K562 (cell line): Measurements from ENCODE around the gene ZNF787. TPM values are rescaled to one million over a fixed set of nuclear protein-coding genes. Genes with fewer than 3 reads are reported as not detected.

Experiments used
- ATAC-seq: fragments of 200-7000 bp; cut with Tn5 transposase; 3 replicates; pipeline ENCODE4 v1.9.1; 2020; ENCODE audit warnings: moderate library complexity
- BruUV-seq: library from RNA; stranded (reverse); fragments of 400-500 nt; replicated peaks from 2 replicates; lab custom pipeline; 2021; lab: Mats Ljungman, UMichigan
- CTCF ChIA-PET: fragments of 300-600 bp; formaldehyde crosslinking; extraction: SDS; loops from one replicate; lab custom pipeline; 2021; ENCODE audit warnings: low intra/inter-chr PET ratio; lab: Yijun Ruan, JAX
- POLR2A ChIA-PET: fragments of 300-600, 350-650 bp; sonication (Branson Sonifier 250); formaldehyde crosslinking; extraction: SDS; loops from one replicate; lab custom pipeline; 2021; ENCODE audit warnings: antibody characterized with exemption, inconsistent platforms; lab: Yijun Ruan, JAX
- DNase-seq, 4 experiments: peaks; one replicate each; pipeline versions ENCODE4 v3.0.0 to v3.0.0-alpha.2; 2011 to 2018; ENCODE audit warnings: low spot score in 3 of 4, mixed read lengths in 3 of 4; ENCODE audit errors: extremely low read depth in 1 of 4
- FAIRE-seq: peaks from 2 replicates; lab custom pipeline; 2011; peaks lifted over from hg19 to GRCh38; lab: Jason Lieb, UNC
- H2AFZ ChIP-seq: 2 replicates; pipeline ENCODE4 v1.6.0; 2011; ENCODE audit warnings: low read depth, low read length, control low read depth, inconsistent platforms
- H3K27ac ChIP-seq: fragments of 200-600 bp; 3 replicates; pipeline ENCODE4 v1.8.0; 2011; ENCODE audit warnings: low read depth, mild to moderate bottlenecking, control low read depth, inconsistent platforms, low read length, moderate library complexity, mixed read lengths; ENCODE audit errors: extremely low read depth
- H3K27me3 ChIP-seq, 2 experiments: fragments of 300-600 bp in 1 of 2; 2 replicates in 1 of 2; 3 replicates in 1 of 2; pipeline versions ENCODE4 v1.6.0 to v1.8.0; 2011; ENCODE audit warnings: inconsistent platforms in 2 of 2, low read length in 2 of 2, mild to moderate bottlenecking in 1 of 2, mixed read lengths in 1 of 2, moderate library complexity in 1 of 2; ENCODE audit not compliant: control insufficient read depth in 2 of 2, insufficient read depth in 2 of 2
- H3K36me3 ChIP-seq: fragments of 300-600 bp; 3 replicates; pipeline ENCODE4 v1.8.0; 2011; ENCODE audit warnings: mild to moderate bottlenecking, low read length, inconsistent platforms; ENCODE audit not compliant: control insufficient read depth, insufficient read depth
- H3K4me1 ChIP-seq, 2 experiments: fragments of 200-600 bp in 1 of 2; replicated peaks in 1 of 2; 2 replicates in 1 of 2; 3 replicates in 1 of 2; pipeline versions ENCODE4 v1.5.1 to v1.8.0; 2011; ENCODE audit warnings: inconsistent platforms in 2 of 2, low read length in 2 of 2, mild to moderate bottlenecking in 1 of 2, mixed read lengths in 1 of 2, moderate library complexity in 1 of 2; ENCODE audit not compliant: control insufficient read depth in 2 of 2, insufficient read depth in 2 of 2
- H3K4me2 ChIP-seq: 2 replicates; pipeline ENCODE4 v1.6.1; 2011; ENCODE audit warnings: low read length, control low read depth, inconsistent platforms, mixed read lengths; ENCODE audit not compliant: insufficient read depth
- H3K4me3 ChIP-seq: fragments of 200-600 bp; sonication (generic), shearing (Covaris generic); 2 replicates; pipeline ENCODE4 v1.5.1; 2016; ENCODE audit warnings: control low read depth, inconsistent platforms
- H3K79me2 ChIP-seq: fragments of 200-600 bp; 3 replicates; pipeline ENCODE4 v1.8.0; 2011; ENCODE audit warnings: low read length, inconsistent platforms; ENCODE audit not compliant: control insufficient read depth, insufficient read depth
- H3K9ac ChIP-seq, 2 experiments: 2 replicates each; pipeline versions ENCODE4 v1.6.0 to v1.6.1; 2011; ENCODE audit warnings: low read depth in 2 of 2, low read length in 2 of 2, control low read depth in 1 of 2, inconsistent platforms in 1 of 2, mild to moderate bottlenecking in 1 of 2, mixed read lengths in 1 of 2; ENCODE audit not compliant: insufficient read depth in 1 of 2
- H3K9me1 ChIP-seq: one replicate; pipeline ENCODE4 v1.6.0; 2011; ENCODE audit warnings: inconsistent platforms, mild to moderate bottlenecking, low read length, moderate library complexity; ENCODE audit not compliant: control insufficient read depth, insufficient read depth
- H3K9me3 ChIP-seq: replicated peaks from 2 replicates; pipeline ENCODE4 v1.5.1; 2011; ENCODE audit warnings: low read depth, low read length, inconsistent platforms; ENCODE audit not compliant: control insufficient read depth, insufficient read depth
- H4K20me1 ChIP-seq: replicated peaks from 2 replicates; pipeline ENCODE4 v1.6.1; 2011; ENCODE audit warnings: low read length, inconsistent platforms, mixed read lengths; ENCODE audit not compliant: control insufficient read depth, insufficient read depth
- CEBPZ ChIP-seq: fragments of 150-350 bp; IDR thresholded peaks from 2 replicates; pipeline ENCODE4 v1.6.1; 2014; ENCODE audit warnings: low read depth, mild to moderate bottlenecking, low read length, borderline replicate concordance
- PHF8 ChIP-seq: fragments of 200-600 bp; sonication (generic); IDR thresholded peaks from 2 replicates; pipeline ENCODE4 v1.6.1; 2012; ENCODE audit warnings: mixed run types, mild to moderate bottlenecking, inconsistent platforms, low read length, moderate library complexity, borderline replicate concordance
- POLR2G ChIP-seq: fragments of 200-400 bp; formaldehyde crosslinking; IDR thresholded peaks from 2 replicates; pipeline ENCODE4 v1.6.1; 2017; ENCODE audit warnings: low read depth, mild to moderate bottlenecking, antibody characterized with exemption, low read length, moderate library complexity
- ZNF12 ChIP-seq: sonication (generic); formaldehyde crosslinking; IDR thresholded peaks from 2 replicates; pipeline ENCODE4 v1.4.0; 2020; ENCODE audit warnings: mild to moderate bottlenecking, missing genetic modification reagents
- WGBS: fragments of 100-300 bp; shearing (Covaris generic); methylation state at CpG from one replicate; pipeline ENCODE4 v1.1.6; 2016; ENCODE audit warnings: low coverage, mixed read lengths; ENCODE audit not compliant: insufficient coverage; ENCODE audit errors: missing lambda C conversion rate; 5-methylcytosine and 5-hydroxymethylcytosine counted together
- in situ Hi-C: fragments of 300-500 bp; cut with MboI; formaldehyde crosslinking; loops from 4 replicates; pipeline ENCODE4 v1.15.0; 2018; ENCODE audit warnings: inconsistent platforms, mixed read lengths
- intact Hi-C: fragments of 100-400 bp; cut with micrococcal nuclease; formaldehyde crosslinking; loops from 2 replicates; pipeline ENCODE4 v1.14.2; 2022
- polyA plus RNA-seq, 8 experiments: library from polyadenylated mRNA; depleted of rRNA in 4 of 8; stranded (reverse) in 5 of 8; unstranded in 3 of 8; fragments of >200 nt; fragmentation: Nextera tagmentation in 2 of 8; fragmentation: Illumina TruSeq in 1 of 8; extraction: Ambion mirVana in 2 of 8; extraction: Trizol in 1 of 8; gene quantifications; 2 replicates each; pipeline versions ENCODE4 v1.2.1 to v1.2.3, GENCODE V29; 2011 to 2014; ENCODE audit warnings: inconsistent platforms in 1 of 8, missing spikeins in 1 of 8
- total RNA-seq, 7 experiments: library from RNA; depleted of rRNA in 6 of 7; stranded (reverse); fragments of >200 nt in 6 of 7; fragmentation: Illumina TruSeq in 2 of 7; extraction: Trizol in 2 of 7; gene quantifications; 2 replicates each; pipeline versions ENCODE4 v1.2.1 to v1.2.3, GENCODE V29; 2011 to 2021; ENCODE audit warnings: low replicate concordance in 1 of 7

ZNF787 gene
- total and polyA plus RNA-seq, 9 of the 15 experiments (the other 6 are each of a cell fraction or from before 2014, with no cell fraction given), result 0.45 to 77.6 (median 7.3) TPM

- in situ Hi-C loops, result no loop called here
- 84% methylated on average over 11 of the region's 11 CpGs for WGBS
- POLR2A ChIA-PET, result no interaction called here
These were observed 35.7 kb upstream of the ZNF787 start for GRCh38 chr19:56156768-56157167.

More at GRCh38 chr19:56156768-56157167, 35.7 kb upstream of the ZNF787 start:
- Histone ChIP-seq H3K27me3 (no peaks in the 10 kb centered on the region), H3K4me3 (no peak overlapping the region), H3K27ac (no peak overlapping the region), H3K9ac (no peak overlapping the region), H3K9me1 (no peaks in the 10 kb centered on the region), H2AFZ (no peak overlapping the region), H3K79me2 (no peaks in the 10 kb centered on the region), H3K36me3 (peaks cover 28% of the 10 kb centered on the region; the same call in 2 of the 3 replicates), H3K4me2 (no peak overlapping the region), H3K4me1 (peaks cover 3 to 9% of the 10 kb centered on the region in 2 experiments; a peak in 2 of 5 replicates), H3K9me3 (no peaks in the 10 kb centered on the region), H4K20me1 (no peaks in the 10 kb centered on the region)
- TF ChIP-seq PHF8 (no peak), ZNF12 (CRISPR knock-in tag) (no peak), POLR2G (0 out of 2 replicates have a peak, but pooled peaks have one; percentile 11), CEBPZ (no peak)
- no peak for ATAC-seq
- no TSS peak for BruUV-seq
- no peak for DNase-seq
- no peak for FAIRE-seq
- CTCF ChIA-PET, result no interaction called here
- intact Hi-C loops, result no loop called here
